HG03159 (cell line): ENCODE results near the gene CCDC81.
A peak's percentile ranks its signal among the peaks of the same experiment; 100 is the strongest.
"Not testable (repeated sequence)": the region's sequence is repeated elsewhere in the genome, so short reads cannot be mapped to it uniquely, and the experiment has no call there.

Experiments
- ATAC-seq: cut with Tn5 transposase; IDR thresholded peaks from one replicate; pipeline ENCODE4 v1.9.1; 2021; ENCODE audit warnings: mild to moderate bottlenecking, moderate library complexity; ENCODE audit not compliant: unreplicated experiment

Gene CCDC81

GRCh38 chr11:86386283-86386682, 11.6 kb downstream of the CCDC81 start:
- ATAC-seq, result no peak

- no peak for ATAC-seq
Observed at GRCh38 chr11:86386746-86387145, 12.1 kb downstream of the CCDC81 start.

GRCh38 chr11:86388198-86388597, 13.5 kb downstream of the CCDC81 start:
- ATAC-seq, result no peak

- no peak for ATAC-seq
Observed at GRCh38 chr11:86390487-86390886, 15.8 kb downstream of the CCDC81 start.

- no peak for ATAC-seq
Observed at GRCh38 chr11:86395061-86395551, 20.4 kb downstream of the CCDC81 start.

GRCh38 chr11:86396396-86396795, 21.7 kb downstream of the CCDC81 start:
- ATAC-seq, result no peak

GRCh38 chr11:86397351-86397750, 22.7 kb downstream of the CCDC81 start:
- ATAC-seq, result no peak

GRCh38 chr11:86398106-86398505, 23.4 kb downstream of the CCDC81 start:
- ATAC-seq, result no peak

GRCh38 chr11:86403458-86403857, 28.8 kb downstream of the CCDC81 start:
- no peak for ATAC-seq

- no peak for ATAC-seq
Observed at GRCh38 chr11:86408845-86409244, 34.2 kb downstream of the CCDC81 start.

- no peak for ATAC-seq
Observed at GRCh38 chr11:86414032-86414431, 39.3 kb downstream of the CCDC81 start.

- ATAC-seq, result no peak
Observed at GRCh38 chr11:86415026-86415425, 40.3 kb downstream of the CCDC81 start.

- no peak for ATAC-seq
Observed at GRCh38 chr11:86416494-86416893, 41.8 kb downstream of the CCDC81 start.

- ATAC-seq, result not testable (repeated sequence)
Observed at GRCh38 chr11:86416951-86417350, 42.3 kb downstream of the CCDC81 start.

GRCh38 chr11:86418106-86418505, 43.4 kb downstream of the CCDC81 start:
- ATAC-seq, result no peak

GRCh38 chr11:86418513-86418912, 43.8 kb downstream of the CCDC81 start:
- ATAC-seq, result no peak

- ATAC-seq, result peak; percentile 47
Observed at GRCh38 chr11:86418917-86419316, 44.2 kb downstream of the CCDC81 start.

GRCh38 chr11:86421946-86422345, 47.3 kb downstream of the CCDC81 start:
- ATAC-seq, result no peak

- no peak for ATAC-seq
Observed at GRCh38 chr11:86422371-86422770, 47.7 kb downstream of the CCDC81 start.

GRCh38 chr11:86423488-86423887, 48.8 kb downstream of the CCDC81 start:
- not testable (repeated sequence) for ATAC-seq

- ATAC-seq, result no peak
Observed at GRCh38 chr11:86427441-86427840, 52.8 kb downstream of the CCDC81 start.

GRCh38 chr11:86431258-86431657, 56.6 kb downstream of the CCDC81 start:
- no peak for ATAC-seq

GRCh38 chr11:86433361-86434095, 58.8 kb downstream of the CCDC81 start:
- not testable (repeated sequence) for ATAC-seq
